Sciatic nerve (tissue), 2 donors: Measurements from ENCODE around the gene CLEC4G. TPM values are rescaled to one million over a fixed set of nuclear protein-coding genes. Genes with fewer than 3 reads are reported as not detected.

Experiments used
- ATAC-seq: fragments of 200-7000 bp; cut with Tn5 transposase; one replicate; pipeline ENCODE4 v1.9.1; 2020; ENCODE audit warnings: mild to moderate bottlenecking, moderate library complexity
- DNase-seq: peaks from one replicate; pipeline ENCODE4 v3.0.0-alpha.2; 2020; ENCODE audit warnings: low spot score
- intact Hi-C: fragments of 100-400 bp; cut with DNase I; formaldehyde crosslinking; loops from one replicate; pipeline ENCODE4 v1.14.2; 2022
- total RNA-seq: library from RNA; stranded (reverse); fragmentation: NEBNext Ultra II Directional; extraction: Animal tissue kit (Norgen Biotek cat#: 25700); gene quantifications from one replicate; pipeline ENCODE4 v1.2.1, GENCODE V29; 2021
- donor health status: DM: no; HTN: no; CAD: no.
- donor health status: DM: no; HTN: no; CAD: no.

Gene CLEC4G
- total RNA-seq, 1 donor from 2014 or later = 2.8 TPM

DNA sequence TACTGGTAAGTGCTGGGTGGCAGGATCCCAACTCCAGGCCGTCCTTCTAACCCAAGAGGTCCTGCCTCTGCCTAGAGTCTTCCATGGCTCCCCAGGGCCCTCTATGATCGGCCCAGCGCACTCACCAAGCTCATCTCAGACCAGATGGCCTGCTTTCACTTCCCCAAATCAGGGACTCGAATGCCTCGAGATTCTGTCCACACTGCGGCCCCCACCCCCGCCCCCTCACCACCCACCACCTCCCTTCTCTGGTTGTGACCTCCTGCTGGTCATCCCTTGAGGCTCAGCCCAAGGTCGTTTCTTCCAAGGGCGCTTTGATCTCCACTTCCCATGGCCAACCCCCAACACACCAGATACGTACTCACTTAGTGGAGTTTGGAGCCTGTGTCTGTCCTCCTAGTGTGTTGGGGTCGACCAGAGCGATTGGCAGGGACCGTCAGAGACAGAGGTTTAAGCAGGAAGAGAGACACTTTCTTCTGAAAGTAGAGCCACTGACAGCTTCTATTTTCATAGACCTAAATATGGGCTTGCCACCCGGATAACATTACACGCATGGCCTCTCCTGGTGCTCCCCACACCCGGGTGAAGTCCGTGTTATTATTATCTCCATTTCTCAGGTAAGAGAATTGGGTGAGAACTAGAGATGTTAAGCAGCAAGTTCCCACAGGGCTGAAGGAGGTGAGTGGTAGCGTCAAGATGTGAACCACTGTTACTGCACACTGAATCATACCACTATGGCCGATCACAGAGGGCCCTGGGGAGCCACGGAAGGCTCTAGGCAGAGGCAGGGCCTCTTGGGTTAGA lies 30.1 kb downstream of the CLEC4G start, which contains the start of gene FCER2:
FCER2 (minus strand) TSS at position 478 of the 804 bp plus-strand sequence. CDS start 2,371 bp downstream, outside the sequence.
- ATAC-seq (peak; percentile 35), DNase-seq (peak; percentile 54)
- intact Hi-C loops = no loop called here

DNA sequence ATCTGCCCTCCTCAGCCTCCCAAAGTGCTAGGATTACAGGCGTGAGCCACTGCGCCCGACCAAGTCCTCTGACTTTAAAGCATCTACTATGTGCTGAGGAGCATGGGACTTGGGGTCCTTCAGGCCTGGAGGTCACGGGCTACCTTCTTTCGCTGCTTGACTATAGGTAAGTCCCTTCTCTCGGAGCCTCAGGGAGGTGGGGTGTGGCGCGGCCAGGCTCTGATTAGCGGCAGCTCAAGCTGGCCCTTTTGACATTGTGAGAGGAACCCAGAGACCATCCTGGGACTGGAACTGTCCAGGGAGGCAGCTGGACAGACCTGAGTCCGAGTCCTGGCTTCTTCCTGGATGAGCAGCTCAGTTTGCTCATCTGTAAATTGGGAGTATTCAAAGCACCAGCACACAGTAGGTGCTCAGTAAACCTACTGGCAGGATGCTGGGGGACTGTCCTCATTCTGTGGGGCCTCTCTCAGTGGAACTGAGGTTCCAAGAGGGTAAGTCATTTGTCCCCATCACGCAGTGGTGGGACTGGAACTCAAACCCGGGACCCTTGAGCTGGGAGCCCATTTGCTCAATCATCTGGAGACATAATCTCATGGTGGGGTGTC lies 30.8 kb downstream of the CLEC4G start:
- DNase-seq (no peak), ATAC-seq (no peak)
- intact Hi-C loops = no loop called here

DNA sequence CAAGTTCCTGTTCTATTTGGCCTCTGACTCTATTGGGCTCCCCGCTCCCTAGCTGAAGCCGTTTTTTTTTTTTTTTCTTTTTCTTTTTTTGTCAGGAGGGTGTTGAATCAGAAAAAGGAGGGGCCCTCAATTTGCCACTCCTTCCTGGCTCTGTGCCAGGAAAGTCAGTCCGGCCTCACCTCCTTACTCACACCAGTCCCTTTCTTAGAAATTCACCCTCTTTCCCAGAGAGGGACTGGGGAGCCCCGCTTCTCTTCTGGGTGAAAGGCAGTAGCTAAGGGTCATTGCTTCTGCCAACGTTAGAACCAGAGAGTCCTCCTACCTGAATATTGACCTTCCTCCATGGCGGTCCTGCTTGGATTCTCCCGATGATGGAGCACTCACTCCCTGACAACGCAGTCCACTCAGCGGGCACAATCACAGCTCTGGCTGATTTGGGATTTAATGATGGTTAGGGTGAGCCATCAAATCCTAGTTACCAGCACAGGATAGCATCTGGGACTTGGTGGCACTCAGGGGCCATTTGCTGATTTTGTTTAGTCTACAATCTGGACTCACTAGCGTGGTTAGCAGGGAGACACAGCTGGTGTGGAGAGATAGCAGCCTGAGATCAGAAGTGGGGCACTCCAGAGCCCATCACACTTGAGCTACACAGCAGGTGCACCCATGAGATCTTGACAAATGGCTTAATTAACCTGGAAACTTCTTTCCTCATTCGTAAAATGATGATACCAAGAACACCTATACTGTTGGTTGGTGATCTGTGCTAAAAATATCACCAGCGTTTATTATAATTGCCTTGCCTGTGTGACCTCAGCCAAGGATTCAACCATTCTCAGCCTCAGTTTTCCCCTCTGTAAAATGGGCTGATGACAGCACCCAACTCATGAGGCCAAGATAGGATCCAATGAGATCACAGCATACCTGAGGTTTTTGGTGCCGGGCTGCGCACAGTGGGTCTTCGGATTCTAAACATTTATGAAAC lies 32.2 kb downstream of the CLEC4G start:
- intact Hi-C loops = no loop called here
- ATAC-seq = no peak
- peak; percentile 43 for DNase-seq

DNA sequence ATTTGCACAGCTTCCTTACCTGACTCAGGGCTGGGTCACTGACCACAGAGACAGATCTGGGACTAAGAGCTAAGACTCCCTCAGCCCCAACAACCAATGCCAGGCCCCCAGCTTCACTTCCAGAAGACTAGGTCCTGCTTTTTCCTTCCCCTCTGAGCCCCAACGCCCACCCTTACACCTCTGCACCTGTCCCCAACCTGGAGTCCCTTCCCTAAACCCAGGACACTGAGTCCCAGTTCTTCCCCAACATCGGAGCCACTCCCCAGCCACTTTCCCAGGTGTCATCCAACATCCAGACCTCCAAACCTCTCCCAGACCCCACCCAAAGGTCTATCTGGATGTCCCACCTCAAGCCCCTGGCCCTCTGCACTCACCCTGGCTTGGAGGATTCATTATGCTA lies 32.9 kb downstream of the CLEC4G start:
- ATAC-seq (no peak), DNase-seq (peak; percentile 36)
- intact Hi-C loops = no loop called here

DNA sequence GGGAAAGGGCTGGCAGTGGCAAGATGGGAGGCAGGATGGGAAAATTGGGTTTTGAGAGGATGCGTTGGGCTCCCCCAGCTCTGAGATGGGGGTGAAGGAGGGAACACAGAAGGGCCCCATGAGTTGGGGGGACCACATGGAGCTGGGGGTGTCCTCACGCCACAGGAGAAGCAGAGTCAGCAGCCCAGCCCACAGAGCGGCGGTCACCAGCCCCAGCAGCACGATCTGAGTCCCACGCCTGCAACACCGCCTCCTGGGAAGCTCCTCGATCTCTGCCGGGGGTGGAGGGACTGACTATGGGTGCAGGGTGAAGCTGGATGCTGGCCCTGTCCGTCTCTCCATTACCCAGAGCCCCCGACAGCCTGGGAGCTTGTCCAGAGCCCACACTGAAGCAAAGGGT lies 33.3 kb downstream of the CLEC4G start:
- no peak for ATAC-seq
- peak; percentile 27 for DNase-seq
- intact Hi-C loops = no loop called here

DNA sequence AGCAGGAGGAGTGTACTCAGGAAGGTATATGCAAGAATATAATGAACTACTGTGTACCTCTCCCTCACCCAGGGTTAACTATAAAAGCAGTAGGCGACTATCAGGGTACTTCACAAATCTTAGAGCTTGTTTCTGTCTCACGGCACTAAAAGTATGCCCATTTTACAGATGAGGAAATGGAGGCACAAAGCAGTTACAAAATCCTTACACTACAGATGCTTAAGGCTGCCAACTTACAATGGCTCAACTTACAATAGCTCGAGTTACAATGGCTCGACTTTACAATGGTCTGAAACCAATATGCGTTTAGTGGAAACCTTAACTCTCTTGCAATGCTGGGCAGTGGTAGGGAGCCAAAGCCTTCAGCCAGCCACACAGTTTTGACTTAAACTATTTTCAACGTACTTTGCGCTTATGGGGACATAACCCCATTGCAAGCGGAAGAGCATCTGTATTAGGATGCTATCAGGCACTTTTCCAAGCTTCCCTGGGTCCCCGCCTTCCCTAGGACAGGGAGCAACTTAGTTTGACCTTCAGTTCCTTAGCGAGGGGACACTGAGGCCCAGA lies 34.1 kb downstream of the CLEC4G start:
- DNase-seq = no peak
- ATAC-seq = no peak
- intact Hi-C loops = no loop called here

DNA sequence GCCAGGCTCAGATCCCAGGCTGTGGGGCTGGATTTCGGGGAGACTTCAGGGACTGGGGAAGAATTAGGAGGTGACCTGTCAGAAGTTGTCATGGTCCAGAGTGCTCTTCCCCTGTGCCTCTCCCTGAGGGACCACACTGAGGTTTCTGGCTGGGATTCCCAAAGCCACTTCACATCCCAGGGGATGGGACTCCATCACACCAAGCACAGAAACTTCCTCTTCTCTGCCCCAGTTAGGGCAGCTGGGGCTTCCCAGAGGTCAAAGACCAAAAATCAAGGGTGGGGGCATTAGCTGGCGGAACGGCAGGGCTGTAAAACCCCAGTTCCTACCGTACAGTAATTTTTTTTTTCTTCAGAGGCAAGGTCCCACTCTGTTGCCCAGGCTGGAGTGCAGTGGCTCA lies 37.4 kb downstream of the CLEC4G start:
- DNase-seq = no peak
- ATAC-seq = no peak

DNA sequence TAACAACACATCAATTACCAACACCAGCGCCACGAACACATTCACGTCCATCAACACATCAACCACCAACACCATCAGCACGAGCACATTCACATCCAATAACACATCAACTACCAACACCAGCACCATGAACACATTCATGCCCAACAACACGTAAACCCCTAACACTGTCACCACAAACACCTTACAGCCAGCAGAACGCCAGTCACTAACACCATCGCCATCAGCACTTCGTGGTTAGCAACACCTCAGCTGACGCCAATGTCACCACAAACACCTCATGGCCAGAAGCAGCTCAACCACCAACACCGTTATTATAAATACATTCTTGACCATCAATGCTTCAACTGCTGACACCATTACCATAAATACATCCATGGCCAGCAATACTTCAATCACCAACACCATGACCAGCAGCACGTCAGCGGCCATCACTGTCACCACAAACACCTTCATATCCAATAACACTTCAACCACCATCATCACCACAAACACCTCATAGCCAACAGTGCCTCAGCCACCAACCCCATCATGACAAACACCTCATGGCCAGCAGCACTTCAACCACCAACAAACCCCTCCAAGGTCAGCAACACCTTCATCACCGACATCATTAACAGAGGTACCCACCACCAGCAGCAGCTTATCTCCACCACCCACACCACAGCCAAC lies 39.4 kb downstream of the CLEC4G start:
- DNase-seq (no peak), ATAC-seq (no peak)
- intact Hi-C loops = no loop called here

More for the DNA sequence above, 37.4 kb downstream of the CLEC4G start:
- intact Hi-C loops = no loop called here

DNA sequence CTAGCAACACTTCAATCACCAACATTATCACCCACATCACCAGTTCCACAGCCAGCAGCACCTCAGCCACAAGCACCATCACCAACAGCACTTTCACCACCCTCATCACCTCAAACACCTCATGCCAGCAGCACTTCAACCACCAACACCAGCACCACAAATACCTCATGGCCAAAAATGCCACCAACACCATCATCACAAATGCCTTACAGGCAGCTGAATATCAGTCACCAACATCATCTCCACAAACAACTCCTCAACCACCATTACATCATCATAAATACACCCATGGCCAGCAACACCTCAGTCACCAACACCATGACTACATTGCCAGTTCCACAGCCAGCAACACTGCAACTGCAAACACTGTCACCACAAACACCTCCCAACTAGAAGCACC lies 40.4 kb downstream of the CLEC4G start:
- no peak for ATAC-seq
- intact Hi-C loops = no loop called here

DNA sequence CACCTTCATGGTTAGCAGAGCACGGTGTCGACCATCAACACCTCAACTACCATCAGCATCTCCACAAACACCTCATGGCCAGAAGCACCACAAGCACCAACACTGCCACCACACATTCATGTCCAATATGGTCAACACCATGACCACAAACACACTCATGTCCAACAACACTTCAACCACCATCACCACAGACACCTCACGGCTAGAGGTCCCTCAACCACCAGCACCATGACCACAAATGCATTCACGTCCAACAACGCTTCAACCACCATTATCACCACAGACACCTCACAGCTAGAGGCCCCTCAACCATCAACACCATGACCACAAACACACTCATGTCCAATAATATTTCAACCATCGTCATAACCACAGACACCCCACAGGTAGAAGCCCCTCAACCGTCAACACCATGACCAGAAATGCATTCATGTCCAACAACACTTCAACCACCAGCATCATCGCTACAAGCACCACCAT lies 41.1 kb downstream of the CLEC4G start:
- DNase-seq (no peak), ATAC-seq (no peak)
- intact Hi-C loops = no loop called here

More for the DNA sequence above, 40.4 kb downstream of the CLEC4G start:
- DNase-seq = no peak

DNA sequence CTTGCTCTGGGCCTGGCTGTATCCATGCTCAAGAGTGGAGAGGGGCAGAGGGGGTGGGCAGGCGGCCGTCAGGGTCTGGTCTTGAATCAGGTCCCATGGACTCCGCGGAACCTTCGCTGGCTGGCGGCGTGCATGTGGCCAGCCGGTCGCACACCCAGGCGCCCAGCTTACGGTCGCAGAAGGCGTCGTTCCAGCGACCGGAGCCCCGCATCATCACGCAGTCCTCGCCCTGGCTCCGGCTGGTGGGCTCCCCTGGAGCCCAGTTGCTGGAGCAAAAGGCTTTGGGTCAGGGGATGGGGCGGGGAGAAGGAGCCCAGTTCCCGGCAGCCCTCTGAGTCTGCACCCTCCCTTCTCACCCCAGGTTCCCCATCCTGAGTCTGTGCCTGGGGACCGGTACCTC lies 42.7 kb downstream of the CLEC4G start:
- DNase-seq (no peak), ATAC-seq (no peak)
- intact Hi-C loops = no loop called here

DNA sequence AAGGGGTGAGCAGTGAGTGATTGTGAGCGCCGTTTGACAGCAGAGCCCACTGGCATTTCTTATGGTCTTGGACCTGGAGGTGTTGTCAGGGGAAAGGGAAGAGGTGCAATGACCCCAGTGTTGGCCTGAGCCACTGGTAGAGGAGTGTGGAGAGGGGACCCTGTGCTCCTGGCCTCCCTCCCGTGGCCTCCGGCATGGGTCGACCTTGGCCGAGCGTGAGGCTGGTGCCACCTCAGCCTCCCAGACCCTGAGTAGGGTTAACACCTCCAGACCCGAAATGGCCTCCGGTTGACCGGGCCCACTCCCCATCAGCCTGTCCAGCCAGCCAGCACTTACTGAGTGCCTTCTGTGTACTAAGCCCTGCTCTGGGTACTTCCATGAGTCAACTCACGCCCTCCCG lies 44.7 kb downstream of the CLEC4G start:
- no peak for ATAC-seq
- DNase-seq = no peak
- intact Hi-C loops = no loop called here

DNA sequence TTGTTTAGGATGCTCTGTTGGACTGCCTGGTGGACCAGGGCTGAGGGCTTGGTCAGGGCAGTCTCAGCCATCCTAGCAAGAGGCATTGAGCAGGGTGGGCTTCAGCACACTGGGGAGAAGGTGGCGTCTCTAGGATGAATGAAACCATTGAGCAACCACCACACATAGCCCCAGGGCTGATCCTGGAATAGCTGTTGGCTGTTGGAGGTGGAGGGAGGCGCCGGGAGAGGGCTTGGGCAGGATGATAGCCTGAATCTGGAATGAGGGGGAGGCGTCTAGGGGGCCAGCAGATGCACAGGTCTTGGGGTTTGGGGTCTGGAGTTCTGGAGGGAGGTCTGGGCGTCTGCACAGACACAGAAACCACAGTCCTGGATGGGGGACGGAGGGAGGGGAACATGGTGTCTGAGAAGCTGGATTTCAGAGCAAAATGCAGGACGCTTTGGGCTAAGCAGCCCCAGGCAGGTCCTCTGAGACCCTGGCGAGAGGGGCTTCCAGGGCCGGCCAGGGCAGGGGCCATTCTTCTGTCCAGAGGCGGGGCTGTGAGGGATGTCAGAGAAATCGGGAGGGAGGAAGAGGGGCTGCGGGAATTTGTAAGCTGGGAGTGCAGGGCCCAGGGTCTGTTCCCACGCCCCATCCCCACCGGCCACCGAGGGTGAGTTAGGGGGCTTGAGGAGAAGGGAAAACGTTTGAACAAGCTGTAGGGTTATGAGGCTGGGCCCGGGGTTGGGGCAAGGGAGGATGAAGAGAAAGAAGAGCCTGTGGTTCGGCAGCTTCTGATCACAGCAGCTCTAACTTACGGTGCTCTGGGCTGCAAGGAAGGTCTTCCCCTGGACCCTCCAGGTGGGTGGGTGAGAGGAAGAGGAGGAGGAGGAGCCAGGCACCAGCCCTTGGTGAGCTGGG lies 46.1 kb downstream of the CLEC4G start:
- DNase-seq (no peak), ATAC-seq (no peak)
- intact Hi-C loops = no loop called here

DNA sequence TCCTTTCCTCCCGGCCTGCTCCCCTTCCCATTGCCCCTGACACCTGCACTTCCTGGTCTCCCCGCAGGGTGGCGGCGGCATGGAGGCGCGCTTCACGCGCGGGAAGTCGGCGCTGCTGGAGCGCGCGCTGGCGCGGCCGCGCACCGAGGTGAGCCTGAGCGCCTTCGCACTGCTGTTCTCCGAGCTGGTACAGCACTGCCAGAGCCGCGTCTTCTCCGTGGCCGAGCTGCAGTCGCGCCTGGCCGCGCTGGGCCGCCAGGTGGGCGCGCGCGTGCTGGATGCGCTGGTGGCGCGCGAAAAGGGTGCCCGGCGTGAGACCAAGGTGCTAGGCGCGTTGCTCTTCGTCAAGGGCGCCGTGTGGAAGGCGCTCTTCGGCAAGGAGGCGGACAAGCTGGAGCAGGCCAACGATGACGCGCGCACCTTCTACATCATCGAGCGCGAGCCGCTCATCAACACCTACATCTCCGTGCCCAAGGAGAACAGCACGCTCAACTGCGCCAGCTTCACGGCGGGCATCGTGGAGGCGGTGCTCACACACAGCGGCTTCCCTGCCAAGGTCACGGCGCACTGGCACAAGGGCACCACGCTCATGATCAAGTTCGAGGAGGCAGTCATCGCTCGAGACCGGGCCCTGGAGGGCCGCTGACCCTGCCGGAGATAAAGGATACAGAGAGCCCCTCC lies 49.6 kb downstream of the CLEC4G start:
- DNase-seq = no peak
- no peak for ATAC-seq
- intact Hi-C loops = no loop called here

DNA sequence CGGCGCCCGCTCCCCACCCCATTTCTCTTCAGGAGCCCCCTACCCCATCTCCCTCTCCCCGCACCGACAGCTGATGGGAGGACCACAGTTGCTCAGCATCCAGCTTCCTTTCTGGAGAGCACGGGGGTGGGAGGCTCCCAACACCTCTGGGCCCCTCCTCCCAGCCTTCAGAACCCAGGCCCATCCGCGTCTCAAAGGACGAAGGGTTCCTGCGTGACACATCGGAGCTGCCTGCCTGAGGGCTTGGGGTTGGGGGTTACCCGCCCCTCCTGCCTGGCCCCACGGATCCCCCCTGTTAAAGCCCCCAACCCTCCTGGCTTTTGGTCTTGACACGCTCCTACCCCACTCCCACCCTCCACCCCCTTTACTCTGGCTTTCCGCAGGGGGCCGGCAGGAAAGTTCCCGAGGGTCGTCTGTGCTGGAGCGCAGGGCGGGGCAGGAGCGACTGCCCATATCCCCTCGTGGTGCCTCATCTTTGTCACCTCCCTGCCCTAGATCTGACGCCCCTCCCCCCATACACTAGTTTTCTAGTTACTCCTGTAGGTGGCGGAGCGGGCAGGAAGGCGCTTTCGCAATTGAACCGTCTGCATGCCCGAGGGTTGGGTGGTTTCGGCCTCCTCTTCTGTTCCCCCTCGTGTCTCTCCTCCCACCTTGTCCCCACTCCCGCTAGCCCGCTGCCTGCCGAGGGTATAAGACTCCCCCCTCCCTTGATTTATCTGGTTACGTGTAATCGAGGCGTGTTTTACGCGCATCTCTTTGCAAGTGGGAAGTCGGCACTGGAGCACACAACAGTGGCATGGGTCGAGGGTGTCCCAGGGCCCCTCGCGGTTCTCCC lies 50.4 kb downstream of the CLEC4G start:
- DNase-seq = peak; percentile 85
- intact Hi-C loops = no loop called here
- ATAC-seq = peak; percentile 86
